Hindlimb muscle (tissue), 1 donor: ENCODE results near the gene PCSK4. TPM values are rescaled to one million over a fixed set of nuclear protein-coding genes. Genes with fewer than 3 reads are reported as not detected.

Source experiments
- DNase-seq: peaks from one replicate; pipeline ENCODE4 v3.0.0-alpha.2; 2013
- polyA plus RNA-seq: library from polyadenylated mRNA; unstranded; fragments of 120-200 nt; gene quantifications from one replicate; pipeline ENCODE4 v1.2.1, GENCODE V29; 2013; ENCODE audit not compliant: insufficient read length

PCSK4 gene
- polyA plus RNA-seq, 1 donor: 1.9 TPM

- no peak for DNase-seq
Measured at GRCh38 chr19:1435378-1435989, 54.7 kb downstream of the PCSK4 start.

DNA sequence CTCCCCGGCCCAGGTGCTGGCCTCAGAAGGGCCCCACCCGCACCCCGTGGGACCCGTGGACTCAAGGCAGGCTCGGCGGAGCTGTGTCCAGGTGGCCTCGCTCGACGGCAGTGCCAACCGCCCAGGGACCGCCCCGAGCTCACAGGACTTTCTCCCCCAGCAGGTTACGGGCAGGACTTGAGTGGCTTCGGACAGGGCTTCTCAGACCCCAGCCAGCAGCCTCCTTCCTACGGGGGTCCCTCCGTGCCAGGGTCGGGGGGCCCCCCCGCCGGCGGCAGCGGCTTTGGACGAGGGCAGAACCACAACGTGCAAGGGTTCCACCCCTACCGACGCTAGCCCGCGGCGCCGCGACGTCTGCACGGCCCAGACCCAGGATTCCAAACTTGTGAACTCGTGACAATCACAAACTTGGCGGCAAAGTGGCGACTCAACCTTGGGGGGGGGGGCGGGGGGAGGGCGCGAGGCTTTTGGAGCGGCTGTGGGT, 55.5 kb downstream of the PCSK4 start:
- no peak for DNase-seq

DNA sequence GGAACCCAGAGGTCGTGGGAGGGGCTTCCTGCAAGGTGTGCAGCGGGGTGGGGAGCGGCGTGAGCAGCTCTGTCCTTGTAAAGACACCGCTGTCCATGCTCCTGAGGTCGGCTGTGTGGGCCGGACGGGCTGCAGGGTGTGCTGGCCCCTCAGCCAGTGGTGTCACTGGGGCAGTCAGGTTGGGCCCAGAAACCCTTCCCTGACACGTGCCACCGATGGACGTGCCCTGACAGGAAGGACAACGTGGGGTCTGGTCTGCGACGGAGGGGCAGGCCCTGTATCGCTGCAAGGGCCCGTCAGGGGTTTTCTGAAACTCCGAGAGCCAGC, 56.1 kb downstream of the PCSK4 start:
- DNase-seq: no peak

- DNase-seq: no peak
Measured at GRCh38 chr19:1433119-1434039, 56.8 kb downstream of the PCSK4 start.

- DNase-seq: no peak
Measured at GRCh38 chr19:1432507-1432887, 57.7 kb downstream of the PCSK4 start.

DNA sequence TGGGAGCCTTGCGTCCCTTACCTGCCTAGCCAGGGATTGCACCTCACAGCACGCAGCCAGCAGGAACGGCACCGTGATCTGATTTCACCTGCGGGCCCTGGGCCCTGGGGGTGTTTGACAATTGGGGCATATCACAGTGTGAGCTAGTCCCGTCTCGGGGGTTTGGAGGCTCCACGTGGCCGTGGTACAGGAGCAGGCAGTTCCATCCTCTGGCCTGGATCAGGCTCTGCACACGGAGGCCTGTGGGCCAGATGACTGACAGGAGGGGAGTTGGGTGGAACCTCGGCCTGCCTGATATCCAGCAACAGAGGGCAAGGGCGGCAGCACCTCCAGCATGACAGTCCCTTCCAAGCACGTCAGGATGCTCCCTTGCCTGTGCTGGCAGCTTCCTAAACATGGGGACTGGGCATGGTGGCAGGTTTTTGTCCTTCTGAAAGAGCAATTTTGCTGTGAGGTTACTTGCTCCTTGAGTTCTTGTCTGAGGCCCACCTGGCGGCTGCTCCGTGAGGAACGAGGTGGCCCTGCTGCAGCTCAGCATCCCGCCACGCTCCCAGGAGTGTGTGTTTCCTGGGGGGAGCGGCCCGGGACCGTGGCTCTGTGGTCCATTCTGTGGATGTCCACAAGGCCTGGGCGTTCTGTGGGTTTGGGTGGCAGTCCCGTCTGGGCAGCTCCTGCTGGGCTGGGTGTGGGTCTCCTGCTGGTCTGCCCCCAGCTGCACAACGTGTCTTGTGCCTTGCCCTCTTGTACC, 58.2 kb downstream of the PCSK4 start:
- no peak for DNase-seq

Other genes starting within 250 kb of the PCSK4 start
- gene ATP5F1D, start 248.6 kb downstream of the PCSK4 start, polyA plus RNA-seq: 183 TPM
- 47.1 TPM for gene MIDN, start 241.8 kb downstream of the PCSK4 start, polyA plus RNA-seq
- gene CIRBP, start 221.0 kb downstream of the PCSK4 start, polyA plus RNA-seq: 528 TPM
- 16.3 TPM for gene FAM174C, start 214.8 kb downstream of the PCSK4 start, polyA plus RNA-seq
- gene EFNA2, start 204.5 kb downstream of the PCSK4 start, polyA plus RNA-seq: 0.48 TPM
- 88.4 TPM for gene NDUFS7, start 106.4 kb downstream of the PCSK4 start, polyA plus RNA-seq
- gene GAMT, start 88.8 kb downstream of the PCSK4 start, polyA plus RNA-seq: 287 TPM
- 82.0 TPM for gene DAZAP1, start 82.8 kb downstream of the PCSK4 start, polyA plus RNA-seq
- 1,308 TPM for gene RPS15, start 52.0 kb downstream of the PCSK4 start, polyA plus RNA-seq
- 1.1 TPM for gene APC2, start 40.2 kb downstream of the PCSK4 start, polyA plus RNA-seq
- gene C19orf25, start 11.1 kb downstream of the PCSK4 start, polyA plus RNA-seq: 22.4 TPM
- gene REEP6, start 831 bp upstream of the PCSK4 start, polyA plus RNA-seq: 3.0 TPM
- gene ADAMTSL5, start 22.7 kb upstream of the PCSK4 start, polyA plus RNA-seq: 17.0 TPM
- gene PLK5, start 33.7 kb upstream of the PCSK4 start, polyA plus RNA-seq: 0.30 TPM
- gene MEX3D, start 78.0 kb upstream of the PCSK4 start, polyA plus RNA-seq: 30.4 TPM
- 67.1 TPM for gene MBD3, start 102.5 kb upstream of the PCSK4 start, polyA plus RNA-seq
- gene UQCR11, start 115.1 kb upstream of the PCSK4 start, polyA plus RNA-seq: 137 TPM
- gene TCF3, start 162.3 kb upstream of the PCSK4 start, polyA plus RNA-seq: 145 TPM